Stimulated activated CD8-positive, alpha-beta memory T cell treated with anti-CD3 and anti-CD28 coated beads, Interleukin-15, amount 100 ng/mL, for 48 hours (primary cell): ENCODE results near the gene STAT3.
"Not testable (repeated sequence)": the region's sequence is repeated elsewhere in the genome, so short reads cannot be mapped to it uniquely, and the experiment has no call there.

Experiments used
- DNase-seq, 2 donors: peaks; one replicate each; pipeline ENCODE4 v3.0.0-alpha.2; 2020; ENCODE audit warnings: low read depth in 2 of 2

STAT3 gene

DNA sequence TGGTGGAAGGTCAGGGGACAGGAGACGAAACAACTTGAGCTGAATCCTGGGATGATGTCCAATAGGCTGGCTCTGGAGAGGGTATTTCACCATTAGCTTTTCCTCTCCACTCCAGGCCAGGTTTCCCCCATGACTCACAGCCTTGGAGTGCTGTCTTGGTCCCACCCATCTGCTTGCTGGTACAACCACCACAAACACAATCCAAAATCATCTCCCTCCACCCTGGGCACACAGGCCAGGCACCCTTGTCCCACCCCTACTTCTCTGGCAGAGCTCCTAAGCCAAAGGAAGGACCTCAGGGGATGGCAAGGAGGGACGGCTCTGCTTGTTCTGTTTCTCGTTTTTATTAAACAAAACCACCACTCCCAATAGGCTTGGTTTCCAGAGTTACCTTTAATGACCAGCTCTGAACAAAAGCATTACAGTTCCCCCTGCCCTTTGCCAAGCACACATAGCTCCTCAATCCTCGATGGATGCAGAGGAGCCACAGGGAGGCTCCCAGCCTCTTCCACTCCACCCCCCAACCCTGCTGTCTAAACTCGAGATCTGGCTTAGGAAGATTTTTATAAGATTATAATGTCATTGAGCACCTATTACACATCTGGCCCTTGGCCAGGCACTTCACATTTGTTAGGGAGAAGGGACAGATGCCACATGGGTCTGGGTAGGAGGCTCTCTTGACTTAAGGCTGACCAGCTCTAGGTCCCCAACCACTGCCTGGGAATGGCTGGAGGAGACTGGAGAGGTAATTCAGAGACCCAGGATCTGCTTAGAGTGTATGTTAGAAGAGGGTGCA lies 21.5 kb upstream of the STAT3 start:
- no peak for DNase-seq

DNA sequence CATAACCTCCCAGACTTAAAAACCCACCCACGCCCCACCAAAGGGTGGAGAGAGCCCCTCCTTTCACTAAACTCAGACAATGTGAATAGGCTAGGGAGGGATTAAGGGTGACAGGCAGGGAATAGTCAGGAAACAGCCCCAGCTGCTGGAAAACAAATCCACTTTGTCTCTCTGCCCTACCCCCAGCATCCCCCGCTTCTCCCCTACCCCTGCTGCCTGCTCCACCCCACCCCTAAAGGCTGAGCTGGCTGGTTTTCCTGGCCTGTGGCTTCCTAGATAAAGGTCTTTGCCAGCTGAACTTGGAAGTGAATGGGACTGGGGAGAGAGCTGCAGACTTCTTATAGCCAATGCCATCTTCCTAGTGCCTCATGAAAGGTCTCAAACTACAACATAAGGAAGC lies 19.8 kb upstream of the STAT3 start:
- no peak for DNase-seq

DNA sequence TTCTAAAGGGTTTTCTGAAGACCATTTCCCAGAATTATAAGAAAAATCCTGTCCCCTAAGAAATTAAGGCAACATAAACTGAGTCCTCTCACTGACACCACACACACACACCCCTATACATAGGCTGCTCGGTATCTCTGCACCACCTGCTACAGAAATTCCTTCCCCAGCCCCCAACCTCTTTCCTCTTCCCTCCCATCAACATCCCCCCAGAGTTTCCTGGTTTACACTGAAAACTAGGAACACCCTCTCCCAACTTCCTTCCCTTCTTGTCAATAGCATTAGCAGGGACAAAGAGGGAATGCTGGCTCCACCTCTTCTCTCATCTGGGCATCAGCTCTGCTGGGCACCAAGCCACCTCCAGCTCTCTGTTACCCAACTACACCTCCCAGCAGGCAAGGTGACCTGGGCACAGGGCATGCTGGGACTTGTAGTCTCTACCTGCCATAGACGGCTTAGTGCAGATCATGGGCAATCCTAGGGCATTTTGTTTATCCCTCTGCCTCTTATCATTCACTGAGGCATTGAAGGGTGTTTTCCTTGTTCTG lies 19.1 kb upstream of the STAT3 start:
- DNase-seq: peak in 1 of 2 donors; percentile 25

DNA sequence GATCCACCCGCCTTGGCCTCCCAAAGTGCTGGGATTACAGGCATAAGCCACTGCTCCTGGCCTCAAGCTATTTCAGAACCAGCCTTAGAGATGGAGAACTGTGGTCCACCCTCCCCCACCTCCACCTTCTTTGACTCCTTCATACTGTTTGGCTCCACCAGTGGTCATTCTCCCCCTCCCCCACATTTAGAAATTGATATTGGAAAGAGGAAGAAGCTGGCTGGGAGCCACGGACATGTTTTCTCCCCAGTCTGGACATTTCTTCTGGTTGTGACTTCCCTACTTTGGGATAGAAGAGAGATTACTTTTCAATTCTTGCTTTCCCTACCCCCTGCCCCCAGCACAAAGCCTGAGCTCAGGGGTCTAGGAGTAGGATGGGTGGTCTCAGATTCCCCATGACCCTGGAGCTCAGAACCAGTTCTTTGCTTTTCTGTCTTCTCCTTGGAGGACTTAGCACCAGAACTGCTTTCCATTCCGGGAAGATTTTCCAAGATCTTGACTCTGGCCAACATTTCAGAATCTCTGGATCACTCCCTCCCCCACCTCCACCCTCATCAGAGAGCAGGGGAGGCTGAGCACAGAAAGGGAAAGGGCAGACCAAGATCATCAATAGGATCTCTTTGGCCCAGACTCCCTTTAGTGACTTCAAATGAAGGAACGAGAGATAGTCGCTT lies 18.5 kb upstream of the STAT3 start:
- DNase-seq: no peak

DNA sequence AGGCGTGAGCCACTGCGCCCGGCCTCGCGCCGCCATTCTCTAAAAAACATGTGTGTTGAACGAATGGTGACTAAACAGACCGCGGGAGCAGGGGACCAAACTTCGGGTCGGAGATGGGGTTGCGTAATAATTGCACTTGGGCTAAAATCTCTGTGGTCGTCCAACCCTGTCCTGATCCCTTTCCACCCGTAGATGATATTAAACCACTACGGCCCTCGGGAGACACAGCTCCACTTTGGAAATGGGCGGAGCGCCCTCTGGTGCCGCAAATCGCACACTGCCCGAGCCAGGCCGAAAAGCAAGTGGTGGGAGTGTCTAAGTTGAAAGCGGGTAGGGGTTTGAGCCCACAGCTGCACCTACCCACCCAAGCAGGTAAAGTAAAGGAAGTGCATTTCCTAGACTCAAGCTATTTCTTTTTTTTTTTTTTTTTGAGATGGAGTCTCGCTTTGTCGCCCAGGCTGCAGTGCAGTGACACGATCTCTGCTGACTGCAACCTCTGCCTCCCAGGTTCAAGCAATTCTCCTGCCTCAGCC lies 17.8 kb upstream of the STAT3 start:
- peak; percentile 58 to 66 for DNase-seq

DNA sequence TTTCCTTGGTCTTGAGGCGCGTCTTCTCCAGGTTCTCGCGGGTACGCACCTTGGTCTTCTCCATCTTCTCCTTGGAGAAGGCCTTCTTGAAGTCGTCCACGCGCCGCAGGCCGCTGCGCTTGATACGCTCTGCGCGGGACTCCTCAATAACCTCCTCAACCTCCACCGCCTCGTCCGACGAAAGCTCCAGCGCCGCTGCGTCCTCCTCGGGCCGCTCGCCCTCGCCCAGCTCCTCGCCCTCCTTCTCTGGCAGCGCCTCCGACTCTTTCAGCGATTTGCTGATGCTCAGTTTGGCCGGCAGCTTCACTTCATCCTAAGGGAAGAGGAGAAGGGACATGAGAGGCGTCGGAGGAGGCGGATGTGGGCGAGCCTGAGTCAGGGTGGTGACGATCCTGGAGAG lies 16.8 kb upstream of the STAT3 start:
- no peak for DNase-seq

DNA sequence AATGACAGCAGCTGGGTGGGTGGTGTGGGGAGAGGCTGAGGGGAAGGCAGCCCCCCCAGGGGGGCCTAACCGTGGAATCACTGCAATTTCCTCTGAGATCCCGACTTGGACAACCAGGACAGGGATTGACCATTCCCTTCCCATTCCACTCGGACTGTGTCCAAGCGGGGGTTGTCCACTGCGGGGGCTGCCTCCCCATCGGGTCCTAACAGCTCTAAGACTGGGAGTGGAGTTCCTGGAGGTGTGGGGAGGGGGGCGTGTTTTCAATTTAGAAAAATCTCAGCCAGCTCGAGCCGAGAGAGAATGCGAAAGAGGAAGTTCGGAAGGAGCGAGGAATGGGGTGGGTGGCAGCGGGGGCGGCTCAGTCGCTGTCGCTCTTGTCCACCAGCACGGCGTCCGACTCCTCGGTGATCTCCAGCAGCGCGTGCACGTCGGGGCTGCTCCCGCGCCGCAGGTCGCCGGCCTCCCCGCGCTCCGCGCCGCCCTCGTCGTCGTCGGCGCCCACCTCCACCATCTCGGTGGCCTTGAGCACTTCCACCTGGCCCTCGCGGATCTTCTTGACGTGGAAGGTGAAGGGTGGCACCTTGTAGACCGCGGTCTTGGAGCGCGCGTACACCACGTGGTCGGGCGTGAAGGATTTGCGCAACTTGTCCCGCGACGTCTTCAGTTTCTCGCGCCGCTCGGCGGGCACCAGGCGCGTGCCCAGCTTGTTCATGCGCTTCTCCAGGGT lies 16.2 kb upstream of the STAT3 start:
- DNase-seq: no peak

DNA sequence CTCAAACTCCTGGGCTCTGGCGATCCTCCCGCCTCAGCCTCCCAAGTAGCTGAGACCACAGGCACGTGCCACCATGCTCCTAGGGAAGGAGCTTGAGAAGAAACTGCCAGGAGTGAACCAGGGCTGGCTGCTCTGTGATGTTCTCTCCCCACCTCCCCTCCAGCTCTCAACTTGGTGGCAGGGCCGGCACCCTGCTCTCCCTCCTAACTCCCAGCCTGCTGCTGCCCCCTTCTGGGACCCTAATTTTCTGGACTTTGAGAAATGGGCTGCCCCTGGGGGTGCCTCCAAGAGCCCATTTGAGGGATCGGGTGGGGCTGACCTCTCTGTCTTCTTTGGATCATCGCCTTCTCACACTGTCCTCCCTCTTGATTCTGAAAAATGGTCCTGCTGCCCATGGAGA lies 14.9 kb upstream of the STAT3 start:
- peak in 1 of 2 donors; percentile 30 for DNase-seq

DNA sequence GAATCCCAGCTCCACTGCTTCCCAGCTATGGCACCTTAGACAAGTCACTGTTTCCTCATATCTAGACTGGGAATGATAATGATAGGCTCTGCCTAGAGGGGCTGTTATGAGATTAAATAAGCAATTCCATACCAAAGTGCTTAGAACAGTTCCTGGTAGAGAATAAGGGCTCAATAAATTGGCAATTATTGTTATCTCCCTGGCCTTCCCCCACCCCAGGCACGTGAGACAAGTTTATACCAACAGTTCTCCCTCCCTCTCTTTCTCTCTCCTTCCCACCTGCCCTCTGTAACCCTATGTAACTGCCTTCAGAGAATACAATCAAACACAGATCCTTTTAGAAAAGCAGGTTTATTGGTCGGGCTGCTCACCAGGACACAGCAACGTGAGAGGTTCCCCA lies 13.9 kb upstream of the STAT3 start:
- DNase-seq: no peak

DNA sequence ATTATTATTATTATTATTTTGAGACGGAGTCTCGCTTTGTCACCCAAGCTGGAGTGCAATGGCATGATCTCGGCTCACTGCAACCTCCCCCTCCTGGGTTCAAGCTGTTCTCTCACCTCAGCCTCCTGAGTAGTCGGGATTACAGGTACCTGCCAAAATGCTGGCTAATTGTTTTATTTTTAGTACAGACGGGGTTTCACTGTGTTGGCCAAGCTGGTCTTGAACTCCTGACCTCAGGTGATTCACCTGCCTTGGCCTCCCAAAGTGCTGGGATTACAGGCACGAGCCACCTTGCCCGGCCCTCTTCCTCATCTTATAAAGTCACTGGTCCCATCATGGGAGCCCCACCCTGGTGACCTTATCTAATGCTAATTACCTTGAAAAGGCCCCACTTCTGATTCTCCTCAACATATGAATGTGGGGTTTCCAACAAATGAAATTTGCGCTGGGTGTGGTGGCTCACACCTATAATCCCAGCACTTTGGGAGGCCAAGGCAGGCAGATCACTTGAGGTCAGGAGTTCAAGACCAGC lies 12.7 kb upstream of the STAT3 start:
- DNase-seq: not testable (repeated sequence)

DNA sequence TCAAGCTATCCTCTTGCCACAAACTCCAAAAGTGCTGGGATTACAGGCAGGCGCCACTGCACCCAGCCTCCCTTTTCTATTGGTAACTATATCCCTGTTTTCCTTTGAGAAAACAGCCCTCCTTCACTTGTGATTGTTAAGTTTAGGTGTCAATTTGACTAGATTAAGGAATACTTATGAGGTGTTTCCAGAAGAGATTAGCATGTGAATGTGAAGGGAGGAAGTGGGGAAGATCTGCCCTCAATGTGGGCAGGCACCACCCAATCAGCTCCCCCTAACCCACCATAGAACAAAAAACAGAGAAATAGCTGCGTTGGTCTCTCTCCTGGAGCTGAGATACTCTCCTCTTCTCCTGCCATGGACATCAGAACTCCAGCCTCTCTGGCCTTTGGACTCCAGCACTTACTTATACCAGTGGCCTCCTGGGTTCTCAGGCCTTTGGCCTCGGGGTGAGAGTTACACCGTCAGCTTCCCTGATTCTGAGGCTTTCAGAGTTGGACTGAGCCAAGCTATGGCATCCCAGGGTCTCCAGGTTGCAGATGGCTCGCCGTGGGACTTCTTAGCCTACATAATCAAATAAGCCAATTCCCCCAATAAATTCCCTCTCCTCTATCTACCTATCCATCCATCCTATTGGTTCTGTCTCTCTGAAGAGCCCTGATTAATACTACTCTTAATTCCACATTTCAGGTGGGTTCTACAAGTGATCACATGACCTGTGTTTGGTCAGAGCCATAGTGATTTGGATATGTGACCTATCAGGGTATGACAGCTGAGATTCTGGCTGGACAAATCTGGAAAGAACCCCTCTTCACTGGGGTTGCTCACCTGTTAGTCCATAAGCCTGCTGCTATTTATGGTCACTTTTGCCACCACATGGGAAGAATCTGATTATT lies 12.0 kb upstream of the STAT3 start:
- no peak for DNase-seq

DNA sequence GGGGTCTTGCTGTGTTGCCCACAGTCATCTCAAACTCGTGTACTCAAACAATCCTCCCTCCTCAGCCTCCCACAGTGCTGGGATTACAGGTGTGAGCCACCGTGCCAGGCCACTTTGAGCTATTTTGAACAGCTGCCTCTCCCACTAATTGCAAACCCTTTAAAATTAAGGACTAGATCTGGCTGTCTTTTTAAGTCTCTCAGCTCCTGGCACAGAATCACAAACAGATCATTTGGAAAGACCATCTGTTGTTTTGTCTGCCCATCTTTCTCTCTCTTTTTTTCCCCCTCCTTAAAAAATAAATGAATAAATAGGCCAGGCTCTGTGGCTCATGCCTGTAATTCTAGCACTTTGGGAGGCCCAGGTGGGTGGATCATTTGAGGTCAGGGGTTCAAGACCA lies 10.9 kb upstream of the STAT3 start:
- DNase-seq: no peak

DNA sequence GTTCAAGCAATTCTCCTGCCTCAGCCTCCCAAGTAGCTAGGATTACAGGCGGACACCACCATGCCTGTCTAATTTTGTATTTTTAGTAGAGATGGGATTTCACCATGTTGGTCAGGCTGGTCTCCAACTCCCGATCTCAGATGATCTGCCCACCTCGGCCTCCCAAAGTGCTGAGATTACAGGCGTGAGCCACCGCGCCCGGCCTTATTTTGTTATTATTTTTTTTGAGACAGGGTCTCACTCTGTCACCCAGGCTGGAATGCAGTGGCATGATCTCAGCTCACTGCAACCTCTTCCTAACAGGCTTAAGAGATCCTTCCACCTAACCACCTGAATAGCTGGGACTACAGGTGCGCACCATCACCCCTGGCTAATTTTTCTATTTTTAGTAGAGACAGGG lies 7.4 kb upstream of the STAT3 start:
- not testable (repeated sequence) for DNase-seq

DNA sequence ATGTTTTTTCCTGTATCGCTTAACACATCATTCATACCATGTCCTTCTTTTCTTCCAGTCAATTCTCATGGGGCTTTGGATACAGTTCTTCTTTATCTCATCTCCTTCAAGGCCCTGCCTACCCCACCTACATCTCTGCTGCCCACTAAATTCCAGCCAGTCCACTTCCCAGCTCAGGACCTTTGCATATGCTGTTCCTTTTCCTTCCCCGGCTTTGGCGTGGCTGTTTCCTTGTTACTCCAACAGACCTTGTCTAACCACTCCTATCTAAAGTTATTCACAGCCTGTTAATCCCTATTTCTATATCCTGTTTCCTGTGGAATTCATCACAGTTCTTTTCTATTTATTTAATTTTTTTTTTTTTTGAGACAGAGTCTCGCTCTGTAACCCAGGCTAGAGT lies 6.6 kb upstream of the STAT3 start:
- no peak for DNase-seq

DNA sequence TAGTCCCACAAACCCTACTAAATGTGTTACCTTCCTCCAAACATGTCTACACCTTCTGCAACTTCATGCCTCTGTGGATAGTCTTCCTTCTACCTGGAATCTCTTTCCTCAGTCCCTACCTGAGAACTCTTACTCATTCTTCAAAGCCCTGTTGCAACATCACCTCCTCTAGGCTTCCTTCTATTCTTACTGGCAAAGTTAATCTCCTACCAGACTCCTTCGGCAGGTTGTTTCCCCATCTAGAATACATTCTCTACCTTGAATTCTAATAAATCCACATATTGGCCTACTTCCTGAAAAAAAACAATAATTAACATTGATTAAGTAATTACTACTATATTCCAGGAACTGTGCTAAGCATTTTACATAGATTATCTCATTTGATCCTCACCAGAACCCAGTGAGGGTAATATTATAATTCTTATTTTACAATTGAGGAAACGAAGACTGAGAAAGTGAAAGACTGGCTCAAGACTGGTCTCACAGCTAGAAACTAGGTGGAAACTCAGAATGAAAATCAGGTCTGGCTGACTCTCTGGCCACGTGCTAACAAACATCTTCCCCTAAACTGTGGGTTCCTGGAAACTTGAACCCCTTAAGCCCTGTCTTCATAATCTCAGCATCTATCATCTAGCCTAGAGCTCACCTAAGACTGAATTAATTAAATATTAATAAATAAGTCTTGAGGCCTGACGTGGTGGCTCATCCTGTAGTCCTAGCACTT lies 4.6 kb upstream of the STAT3 start:
- DNase-seq: no peak

DNA sequence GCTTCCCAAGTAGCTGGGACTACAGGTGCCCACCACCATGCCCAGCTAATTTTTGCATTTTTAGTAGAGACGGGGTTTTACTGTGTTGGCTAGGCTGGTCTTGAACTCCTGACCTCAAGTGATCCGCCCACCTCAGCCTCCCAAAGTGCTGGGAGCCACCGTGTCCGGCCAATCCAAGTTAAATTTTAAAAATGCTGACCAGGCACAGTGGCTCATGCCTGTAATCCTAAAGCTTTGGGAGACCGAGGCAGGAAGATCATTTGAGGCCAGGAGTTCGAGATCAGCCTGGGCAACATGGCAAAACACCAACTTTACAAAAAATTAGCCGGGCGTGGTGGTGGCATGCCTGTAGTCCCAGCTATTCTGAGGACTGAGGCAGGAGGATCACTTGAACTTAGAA lies 3.2 kb upstream of the STAT3 start:
- DNase-seq: not testable (repeated sequence)

DNA sequence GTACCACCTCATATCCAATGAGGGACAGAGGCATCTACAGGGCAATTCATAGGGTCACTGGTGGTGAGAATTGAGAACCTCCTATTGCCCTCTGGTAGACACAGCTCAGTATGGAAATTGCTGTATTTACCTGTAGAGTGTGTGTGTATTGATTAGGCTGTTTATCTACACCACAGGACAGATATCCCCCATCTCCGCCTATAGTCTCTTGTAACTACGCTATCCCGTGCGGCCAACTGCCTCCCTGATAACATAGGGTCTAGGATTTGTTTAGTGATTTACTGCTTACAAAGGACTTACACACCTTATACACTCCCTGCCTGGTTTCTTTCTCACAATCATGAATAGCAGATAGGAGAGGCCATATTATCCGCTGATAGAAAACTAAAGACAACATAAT lies 1.7 kb upstream of the STAT3 start:
- DNase-seq: no peak

DNA sequence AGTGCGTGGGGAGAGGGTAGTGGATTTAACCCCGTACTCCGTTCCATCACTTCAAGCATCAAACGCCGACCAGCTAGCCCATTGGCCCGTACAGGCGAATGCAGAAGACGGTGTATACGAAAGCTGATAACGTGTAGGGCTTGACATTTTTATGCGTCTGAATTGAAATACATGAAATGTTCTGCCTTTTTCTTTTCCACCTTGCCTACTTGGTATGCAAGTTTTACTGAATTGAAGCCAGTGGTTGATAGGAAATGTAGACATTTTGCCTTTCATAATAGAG lies 834 bp upstream of the STAT3 start:
- DNase-seq: no peak

DNA sequence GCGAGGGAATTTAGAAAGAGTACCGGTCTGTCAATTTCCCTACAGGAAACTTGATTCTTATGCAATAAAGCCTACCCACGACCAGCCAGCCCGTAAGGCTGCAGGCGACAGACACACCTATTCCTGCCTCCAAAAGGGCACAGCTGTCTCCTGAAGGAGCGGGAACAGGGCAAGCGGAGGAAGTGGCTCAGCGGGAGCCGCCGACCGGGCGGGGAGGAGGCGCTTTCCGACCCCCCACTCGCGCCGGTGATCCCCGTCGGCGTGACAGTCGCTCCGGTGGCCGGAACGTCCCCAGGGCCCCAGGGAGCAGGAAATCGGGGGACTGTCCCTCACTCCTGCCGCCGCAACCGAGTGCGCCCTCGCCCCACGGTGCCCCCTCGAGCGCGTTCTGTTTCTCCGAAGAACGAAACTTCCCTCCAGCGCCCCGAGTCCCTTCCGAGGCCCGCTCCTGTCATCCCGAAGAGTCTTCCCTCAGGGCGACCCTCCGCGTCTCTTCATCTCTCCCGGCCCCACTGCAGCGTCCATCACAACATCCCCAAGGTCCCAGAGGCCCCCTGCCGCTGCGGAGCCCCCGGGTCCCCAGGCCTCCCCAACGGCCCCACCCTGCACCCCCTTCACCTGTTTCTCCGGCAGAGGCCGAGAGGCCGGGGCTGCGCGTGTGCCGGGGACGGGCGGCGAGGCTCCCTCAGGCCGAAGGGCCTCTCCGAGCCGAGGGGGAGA lies 421 bp downstream of the STAT3 start:
- peak; percentile 3 to 21 for DNase-seq
